Measurements from ENCODE around the gene PSEN1.
"Not testable (repeated sequence)": the region's sequence is repeated elsewhere in the genome, so short reads cannot be mapped to it uniquely, and the experiment has no call there.

Gene PSEN1

DNA sequence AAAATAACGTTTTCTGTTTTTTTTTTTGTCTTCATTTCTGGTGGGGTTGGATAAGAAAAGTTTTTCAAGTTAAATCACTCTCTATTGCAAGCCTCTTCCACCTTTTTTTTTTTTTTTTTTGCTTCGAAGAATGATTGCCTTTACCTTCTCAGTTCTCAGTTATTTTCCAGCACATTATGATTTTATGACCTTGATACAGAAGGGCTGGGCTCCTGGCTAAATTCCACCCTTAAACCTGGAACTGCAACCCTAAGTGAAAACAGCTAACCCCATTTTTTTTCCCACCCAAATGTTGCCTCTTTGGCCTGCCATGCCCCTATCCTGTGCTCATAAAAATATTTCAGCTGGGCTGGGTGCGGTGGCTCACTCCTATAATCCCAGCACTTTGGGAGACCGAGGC lies 31.4 kb downstream of the PSEN1 start:
- DNase-seq (ENCODE audit: low spot score) = no peak

DNA sequence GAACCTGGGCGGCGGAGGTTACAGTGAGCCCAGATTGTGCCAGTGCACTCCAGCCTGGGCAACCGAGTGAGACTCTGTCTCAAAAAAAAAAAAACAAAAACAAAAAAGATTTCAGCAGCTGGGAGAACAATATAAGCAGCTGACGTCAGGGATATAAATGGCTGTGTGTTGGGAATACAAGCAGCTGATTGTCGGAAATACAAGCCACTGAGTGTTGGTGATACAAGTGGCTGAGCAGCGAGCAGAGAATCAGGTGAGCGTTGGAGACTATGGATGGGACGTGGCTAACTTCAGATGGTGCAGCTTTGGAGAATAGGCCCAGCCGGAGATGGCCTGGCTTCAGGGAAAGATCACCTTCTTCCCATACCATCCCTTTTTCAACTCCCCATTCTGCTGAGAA lies 32.0 kb downstream of the PSEN1 start:
- no peak for DNase-seq (ENCODE audit: low spot score)

DNA sequence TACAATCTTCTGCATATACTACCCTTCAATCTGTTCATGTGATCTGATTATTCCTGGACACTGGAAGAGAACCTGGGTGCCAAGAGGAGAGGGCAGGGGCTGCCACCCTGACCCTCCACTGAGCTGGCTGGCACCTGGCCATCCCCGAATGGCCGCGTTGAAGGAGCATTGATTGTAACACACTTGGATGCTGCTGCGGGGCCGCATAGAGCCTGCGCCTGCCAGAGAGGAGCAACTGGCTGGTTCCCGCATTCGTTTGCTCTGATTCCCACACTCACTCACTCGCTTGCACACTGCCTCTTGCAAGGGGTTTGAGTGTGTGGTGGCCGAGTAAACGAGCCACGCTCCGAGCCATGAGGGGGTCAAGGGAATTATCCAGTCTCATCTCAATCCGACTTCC lies 32.4 kb downstream of the PSEN1 start:
- DNase-seq (ENCODE audit: low spot score) = no peak

DNA sequence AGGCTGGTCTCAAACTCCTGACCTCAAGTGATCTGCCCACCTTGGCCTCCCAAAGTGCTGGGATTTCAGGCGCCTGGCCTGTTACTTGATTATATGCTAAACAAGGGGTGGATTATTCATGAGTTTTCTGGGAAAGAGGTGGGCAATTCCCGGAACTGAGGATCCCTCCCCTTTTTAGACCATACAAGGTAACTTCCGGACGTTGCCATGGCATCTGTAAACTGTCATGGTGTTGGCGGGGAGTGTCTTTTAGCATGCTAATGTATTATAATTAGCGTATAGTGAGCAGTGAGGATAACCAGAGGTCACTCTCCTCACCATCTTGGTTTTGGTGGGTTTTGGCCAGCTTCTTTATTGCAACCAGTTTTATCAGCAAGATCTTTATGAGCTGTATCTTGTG lies 33.5 kb downstream of the PSEN1 start:
- DNase-seq (ENCODE audit: low spot score) = not testable (repeated sequence)

DNA sequence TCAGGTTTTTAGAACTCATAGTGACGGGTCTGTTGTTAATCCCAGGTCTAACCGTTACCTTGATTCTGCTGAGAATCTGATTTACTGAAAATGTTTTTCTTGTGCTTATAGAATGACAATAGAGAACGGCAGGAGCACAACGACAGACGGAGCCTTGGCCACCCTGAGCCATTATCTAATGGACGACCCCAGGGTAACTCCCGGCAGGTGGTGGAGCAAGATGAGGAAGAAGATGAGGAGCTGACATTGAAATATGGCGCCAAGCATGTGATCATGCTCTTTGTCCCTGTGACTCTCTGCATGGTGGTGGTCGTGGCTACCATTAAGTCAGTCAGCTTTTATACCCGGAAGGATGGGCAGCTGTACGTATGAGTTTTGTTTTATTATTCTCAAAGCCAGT lies 34.4 kb downstream of the PSEN1 start:
- no peak for DNase-seq (ENCODE audit: low spot score)

DNA sequence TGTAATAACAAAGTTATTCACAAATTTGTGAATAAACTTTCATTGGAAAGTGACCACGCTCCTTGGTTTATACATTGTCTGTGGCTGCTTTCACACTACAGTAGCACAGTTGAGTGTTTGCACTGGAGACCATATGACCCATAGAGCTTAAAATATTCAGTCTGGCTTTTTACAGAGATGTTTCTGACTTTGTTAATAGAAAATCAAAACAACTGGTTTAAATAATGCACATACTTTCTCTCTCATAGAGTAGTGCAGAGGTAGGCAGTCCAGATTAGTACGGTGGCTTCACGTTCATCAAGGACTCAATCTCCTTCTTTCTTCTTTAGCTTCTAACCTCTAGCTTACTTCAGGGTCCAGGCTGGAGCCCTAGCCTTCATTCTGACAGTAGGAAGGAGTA lies 36.2 kb downstream of the PSEN1 start:
- DNase-seq (ENCODE audit: low spot score) = no peak

DNA sequence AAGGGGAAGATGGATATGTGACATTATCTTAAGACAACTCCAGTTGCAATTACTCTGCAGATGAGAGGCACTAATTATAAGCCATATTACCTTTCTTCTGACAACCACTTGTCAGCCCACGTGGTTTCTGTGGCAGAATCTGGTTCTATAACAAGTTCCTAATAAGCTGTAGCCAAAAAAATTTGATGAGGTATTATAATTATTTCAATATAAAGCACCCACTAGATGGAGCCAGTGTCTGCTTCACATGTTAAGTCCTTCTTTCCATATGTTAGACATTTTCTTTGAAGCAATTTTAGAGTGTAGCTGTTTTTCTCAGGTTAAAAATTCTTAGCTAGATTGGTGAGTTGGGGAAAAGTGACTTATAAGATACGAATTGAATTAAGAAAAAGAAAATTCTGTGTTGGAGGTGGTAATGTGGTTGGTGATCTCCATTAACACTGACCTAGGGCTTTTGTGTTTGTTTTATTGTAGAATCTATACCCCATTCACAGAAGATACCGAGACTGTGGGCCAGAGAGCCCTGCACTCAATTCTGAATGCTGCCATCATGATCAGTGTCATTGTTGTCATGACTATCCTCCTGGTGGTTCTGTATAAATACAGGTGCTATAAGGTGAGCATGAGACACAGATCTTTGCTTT lies 36.9 kb downstream of the PSEN1 start:
- peak; percentile 10 for DNase-seq (ENCODE audit: low spot score)

DNA sequence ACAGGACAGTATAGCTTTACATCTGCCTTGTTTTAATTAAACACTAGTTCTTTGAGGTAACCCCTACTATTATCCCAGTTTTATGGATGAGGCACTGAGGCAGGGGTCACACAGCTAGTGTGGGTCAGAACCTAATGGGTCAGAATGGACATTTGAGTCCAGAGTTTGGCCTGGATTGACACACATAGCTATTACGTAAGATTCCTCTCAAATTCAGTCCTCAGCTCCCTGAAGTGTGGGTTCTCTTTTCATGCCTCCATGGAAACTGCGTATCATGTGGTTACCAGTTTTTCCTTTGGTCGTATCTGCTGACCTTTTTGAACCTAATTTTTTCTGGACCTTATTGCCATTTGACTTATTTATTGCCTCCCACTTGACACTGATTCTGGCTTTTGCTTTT lies 40.4 kb downstream of the PSEN1 start:
- DNase-seq (ENCODE audit: low spot score) = no peak

DNA sequence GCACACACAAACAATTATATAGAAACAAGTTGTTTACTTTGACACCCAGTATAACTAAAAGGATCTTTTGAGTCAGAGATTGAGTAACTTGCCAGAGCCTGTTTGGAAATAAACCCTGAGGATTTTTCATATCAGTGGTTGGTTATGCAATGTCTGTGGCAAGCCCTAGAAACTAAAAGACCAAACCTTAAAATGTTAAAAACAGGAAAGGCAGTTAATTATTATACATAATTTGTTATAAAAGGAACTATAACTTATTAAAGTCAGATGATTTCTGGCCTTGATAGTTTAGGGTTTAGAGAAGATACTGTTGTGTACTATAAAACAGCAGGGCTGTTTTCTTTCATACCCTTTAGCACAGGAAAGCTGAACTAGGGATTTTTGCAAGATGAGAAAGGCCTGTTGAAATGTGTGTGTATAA lies 44.1 kb downstream of the PSEN1 start:
- DNase-seq (ENCODE audit: low spot score) = no peak

DNA sequence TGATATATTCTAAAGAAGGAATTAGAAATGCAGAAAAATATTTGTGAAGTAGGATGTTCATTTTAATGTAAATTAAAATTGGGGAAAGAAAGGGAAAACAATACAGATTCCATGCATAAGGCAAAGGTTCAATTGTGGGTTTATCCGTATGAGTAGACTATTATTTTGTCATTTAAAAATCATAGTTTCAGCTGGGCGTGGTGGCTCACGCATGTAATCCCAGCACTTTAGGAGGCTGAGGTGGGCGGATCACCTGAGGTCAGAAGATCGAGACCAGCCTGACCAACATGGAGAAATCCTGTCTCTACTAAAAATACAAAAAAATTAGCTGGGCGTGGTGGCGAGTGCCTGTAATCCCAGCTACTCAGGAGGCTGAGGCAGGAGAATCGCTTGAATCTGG lies 44.7 kb downstream of the PSEN1 start:
- not testable (repeated sequence) for DNase-seq (ENCODE audit: low spot score)

DNA sequence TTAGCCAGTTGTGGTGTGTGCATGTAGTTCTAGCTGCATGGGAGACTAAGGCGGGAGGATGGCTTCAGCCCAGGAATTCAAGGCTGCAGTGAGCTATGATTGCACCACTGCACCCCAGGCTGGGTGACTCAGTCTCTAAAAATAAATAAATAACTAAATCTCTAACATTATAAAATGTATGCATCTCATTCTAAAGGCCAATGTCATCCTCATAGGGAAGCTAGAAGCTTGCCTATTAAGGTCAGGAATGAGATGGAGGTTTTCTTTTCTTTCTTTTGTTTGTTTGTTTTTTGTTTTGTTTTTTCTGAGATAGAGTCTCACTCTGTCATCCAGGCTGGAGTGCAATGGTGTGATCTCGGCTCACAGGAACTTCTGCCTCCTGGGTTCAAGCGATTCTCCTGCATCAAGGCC lies 52.2 kb downstream of the PSEN1 start:
- no peak for DNase-seq (ENCODE audit: low spot score)

DNA sequence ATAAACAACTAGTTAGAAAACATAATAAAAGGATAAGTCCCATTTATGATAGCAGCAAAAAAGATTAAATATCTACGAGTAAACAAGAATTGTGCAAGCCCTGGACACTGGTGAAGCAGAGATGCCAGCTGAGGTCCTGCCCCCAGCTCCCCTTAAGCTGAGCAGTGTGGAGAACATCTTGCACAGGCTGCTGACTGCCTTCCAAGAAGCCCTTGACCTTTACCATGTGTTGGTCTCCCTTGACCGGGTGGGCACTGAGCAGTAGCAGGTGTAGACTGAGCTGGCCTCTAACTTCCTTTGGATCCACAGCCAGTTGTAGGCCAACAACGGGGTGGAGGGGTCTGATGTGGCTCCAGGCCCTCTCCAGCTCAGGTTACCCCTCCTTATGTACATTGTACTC lies 53.3 kb downstream of the PSEN1 start:
- no peak for DNase-seq (ENCODE audit: low spot score)

DNA sequence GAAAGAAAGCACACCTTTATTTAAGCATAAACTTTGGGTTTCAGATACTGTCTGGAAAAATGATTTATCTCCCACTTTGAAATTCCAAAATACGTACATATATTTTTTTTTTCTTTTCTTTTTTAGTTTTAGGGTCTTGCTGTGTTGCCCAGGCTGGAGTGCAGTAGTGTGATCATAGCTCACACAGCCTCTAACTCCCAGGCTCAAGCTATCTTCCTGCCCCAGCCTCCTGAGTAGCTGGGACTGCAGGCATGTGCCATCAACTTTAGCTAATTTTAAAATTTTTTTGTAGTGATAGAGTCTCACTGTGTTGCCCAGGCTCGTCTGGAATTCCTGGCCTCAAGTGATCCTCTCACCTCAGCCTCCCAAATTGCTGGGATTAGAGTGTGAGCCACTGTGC lies 55.1 kb downstream of the PSEN1 start:
- DNase-seq (ENCODE audit: low spot score) = no peak

DNA sequence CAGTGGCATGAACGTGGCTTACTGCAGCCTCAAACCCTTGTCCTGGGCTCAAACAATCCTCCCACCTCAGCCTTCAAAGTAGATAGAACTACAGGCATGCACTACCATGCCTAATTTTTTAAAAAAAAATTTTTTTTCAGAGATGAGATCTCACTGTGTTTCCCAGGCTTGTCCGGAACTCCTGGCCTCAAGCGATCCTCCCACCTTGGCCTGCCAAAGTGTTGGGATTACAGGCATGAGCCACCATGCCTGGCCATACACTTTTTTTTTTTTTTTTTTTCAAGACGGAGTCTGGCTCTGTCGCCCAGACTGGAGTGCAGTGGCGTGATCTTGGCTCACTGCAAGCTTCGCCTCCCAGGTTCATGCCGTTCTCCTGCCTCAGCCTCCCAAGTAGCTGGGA lies 58.0 kb downstream of the PSEN1 start:
- not testable (repeated sequence) for DNase-seq (ENCODE audit: low spot score)

DNA sequence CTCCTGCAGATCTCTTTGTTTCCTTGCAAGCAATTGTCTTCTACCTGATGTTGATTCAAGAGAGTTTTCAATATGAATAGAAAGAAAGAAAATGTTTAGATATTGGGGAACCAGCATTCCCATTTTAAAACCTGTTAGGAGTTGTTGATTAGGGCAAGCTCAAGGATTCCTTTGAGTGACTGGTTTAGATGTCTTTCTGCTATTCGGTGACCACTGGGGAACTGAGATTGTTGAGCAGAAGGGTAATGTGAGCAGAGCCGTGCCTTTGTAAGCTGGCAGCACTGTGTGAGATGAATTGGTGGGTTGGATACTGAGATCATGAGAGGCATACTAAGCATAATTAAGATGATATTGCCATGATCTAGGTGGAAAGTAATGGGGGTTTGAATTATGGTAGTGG lies 61.9 kb downstream of the PSEN1 start:
- DNase-seq (ENCODE audit: low spot score) = no peak

DNA sequence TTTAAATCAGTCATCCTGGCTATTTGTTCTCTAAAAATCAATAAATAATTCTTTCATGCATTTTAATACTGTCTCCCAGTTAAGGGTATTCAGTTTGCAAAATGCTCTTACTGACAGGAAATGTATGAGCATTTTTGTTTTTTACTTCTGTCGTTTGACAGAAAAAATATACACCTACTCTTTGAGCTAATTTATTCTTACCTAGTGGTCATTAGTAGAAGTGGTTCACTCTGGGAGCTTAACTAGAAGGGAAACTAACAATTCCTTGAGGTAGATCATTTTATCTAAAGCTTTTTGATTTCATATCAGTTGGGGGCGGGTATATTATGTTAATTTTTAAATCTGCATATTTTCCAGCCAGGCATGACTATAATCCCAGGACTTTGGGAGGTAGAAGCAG lies 67.2 kb downstream of the PSEN1 start:
- no peak for DNase-seq (ENCODE audit: low spot score)

DNA sequence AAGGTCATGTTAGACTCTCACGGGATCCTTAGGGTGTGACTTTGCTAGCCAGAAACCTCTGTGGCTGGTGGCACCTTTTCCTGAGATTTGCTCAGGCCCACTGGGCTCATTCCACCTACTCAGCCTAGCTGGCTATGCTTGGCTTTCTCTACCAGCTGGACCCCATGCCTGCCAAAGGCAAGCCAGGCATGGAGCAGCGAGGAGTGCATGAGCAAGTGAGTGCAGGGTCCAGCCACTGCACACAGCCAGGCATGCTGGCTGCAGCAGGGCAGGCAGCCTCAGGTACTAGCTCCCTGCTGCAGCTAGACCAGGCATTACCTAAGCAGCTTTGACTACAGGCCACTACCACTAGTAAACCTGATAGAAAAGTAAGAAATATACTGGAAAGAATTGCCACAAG lies 71.3 kb downstream of the PSEN1 start:
- DNase-seq (ENCODE audit: low spot score) = no peak

DNA sequence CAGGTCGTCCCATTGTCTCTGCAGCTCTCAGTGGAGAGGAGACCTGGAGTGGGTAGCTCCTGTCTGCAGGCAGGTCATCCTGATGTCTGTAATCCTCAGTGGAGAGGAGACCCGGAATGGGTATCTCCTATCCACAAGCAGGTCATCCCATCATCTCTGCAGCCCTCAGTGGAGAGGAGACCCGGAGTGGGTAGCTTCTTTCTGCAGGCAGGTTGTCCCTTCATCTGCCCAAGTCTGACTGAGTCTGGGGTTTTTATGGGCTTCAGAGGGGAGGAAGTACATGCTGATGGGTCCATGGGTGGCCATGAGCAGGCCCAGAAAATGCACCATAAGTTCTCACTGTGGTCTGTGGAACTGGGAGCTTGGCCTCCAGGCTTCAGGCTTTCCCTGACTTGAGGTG lies 72.1 kb downstream of the PSEN1 start:
- no peak for DNase-seq (ENCODE audit: low spot score)

DNA sequence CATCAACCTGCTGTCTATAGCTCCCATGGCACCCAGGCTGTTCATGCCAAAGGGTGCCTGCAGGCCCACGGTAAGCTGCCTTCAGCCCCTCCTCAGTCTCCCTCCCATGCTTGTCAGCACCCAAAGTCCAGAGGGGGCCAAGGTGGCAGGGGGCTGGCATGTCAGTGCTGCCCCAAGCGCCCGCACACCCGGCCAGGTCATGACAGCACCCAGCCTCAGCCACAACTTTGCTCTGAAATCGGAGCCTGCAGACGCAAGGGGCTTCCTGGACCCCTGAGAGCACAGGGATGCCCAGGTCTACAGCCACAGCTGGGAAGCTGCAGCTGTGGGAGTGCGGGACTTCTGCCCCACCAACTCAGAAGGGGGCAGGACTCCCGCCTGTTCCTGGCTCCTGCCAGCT lies 72.5 kb downstream of the PSEN1 start:
- no peak for DNase-seq (ENCODE audit: low spot score)

DNA sequence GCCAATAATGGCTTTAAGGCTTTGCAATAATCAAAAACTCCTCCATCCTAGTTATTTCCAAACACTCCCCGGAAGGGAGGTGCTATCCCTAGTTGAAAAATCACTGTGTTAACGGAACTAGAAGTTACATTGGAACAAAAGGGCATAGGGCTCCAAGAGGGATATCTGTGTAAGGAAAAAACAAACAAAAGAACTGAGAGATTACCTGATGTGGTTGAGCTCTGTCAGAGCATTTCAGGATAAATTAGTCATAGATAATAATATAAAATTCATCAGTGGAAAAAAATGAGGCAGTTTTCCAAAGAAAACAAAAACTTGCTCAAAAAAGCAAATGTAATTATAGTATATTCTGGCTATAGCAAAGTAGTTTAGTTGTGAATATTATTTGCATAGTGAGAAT lies 73.6 kb downstream of the PSEN1 start:
- no peak for DNase-seq (ENCODE audit: low spot score)

DNA sequence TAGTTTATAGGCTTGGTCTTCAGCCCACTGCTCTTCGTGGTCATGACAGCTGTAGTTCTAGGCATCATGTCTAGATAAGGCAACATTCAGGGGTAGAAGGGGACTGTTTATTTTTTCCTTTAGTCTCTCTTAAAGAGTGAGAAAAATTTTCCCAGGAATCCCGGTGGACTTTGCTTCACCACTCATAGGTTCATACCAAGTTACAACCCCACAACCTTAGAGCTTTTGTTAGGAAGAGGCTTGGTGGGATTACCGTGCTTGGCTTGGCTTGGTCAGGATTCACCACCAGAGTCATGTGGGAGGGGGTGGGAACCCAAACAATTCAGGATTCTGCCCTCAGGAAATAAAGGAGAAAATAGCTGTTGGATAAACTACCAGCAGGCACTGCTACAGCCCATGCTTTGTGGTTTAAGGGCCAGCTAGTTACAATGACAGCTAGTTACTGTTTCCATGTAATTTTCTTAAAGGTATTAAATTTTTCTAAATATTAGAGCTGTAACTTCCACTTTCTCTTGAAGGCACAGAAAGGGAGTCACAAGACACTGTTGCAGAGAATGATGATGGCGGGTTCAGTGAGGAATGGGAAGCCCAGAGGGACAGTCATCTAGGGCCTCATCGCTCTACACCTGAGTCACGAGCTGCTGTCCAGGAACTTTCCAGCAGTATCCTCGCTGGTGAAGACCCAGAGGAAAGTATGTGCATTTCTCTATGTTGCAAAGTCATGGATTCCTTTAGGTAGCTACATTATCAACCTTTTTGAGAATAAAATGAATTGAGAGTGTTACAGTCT lies 75.1 kb downstream of the PSEN1 start:
- no peak for DNase-seq (ENCODE audit: low spot score)

DNA sequence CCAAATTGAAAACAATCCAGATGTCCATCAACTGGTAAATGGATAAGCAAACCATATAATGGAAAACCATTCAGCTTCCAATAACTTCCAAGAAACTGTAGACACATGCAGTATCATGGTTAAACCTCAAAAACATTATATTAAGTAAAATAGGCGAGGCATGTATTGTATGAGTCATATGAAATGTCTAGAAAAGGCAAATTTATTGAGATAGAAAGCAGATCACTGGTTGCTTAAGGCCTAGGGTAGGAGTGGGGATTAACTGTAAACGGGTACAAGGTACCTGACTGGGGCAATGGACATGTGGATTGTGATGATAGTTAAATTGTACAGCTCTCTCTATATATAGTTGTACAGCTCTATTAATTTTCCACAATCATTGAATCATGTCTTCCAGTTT lies 79.7 kb downstream of the PSEN1 start:
- DNase-seq (ENCODE audit: low spot score) = no peak

DNA sequence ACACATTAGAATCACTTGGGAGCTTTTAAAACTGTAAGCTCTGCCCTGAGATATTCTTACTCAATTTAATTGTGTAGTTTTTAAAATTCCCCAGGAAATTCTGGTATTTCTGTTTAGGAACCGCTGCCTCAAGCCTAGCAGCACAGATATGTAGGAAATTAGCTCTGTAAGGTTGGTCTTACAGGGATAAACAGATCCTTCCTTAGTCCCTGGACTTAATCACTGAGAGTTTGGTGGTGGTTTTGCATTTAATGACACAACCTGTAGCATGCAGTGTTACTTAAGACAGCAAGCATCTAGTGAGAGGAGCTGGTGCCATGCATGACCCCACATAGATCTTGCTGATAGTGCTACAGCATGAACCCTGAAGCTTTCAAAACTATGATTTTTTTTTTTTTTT lies 81.1 kb downstream of the PSEN1 start:
- no peak for DNase-seq (ENCODE audit: low spot score)

DNA sequence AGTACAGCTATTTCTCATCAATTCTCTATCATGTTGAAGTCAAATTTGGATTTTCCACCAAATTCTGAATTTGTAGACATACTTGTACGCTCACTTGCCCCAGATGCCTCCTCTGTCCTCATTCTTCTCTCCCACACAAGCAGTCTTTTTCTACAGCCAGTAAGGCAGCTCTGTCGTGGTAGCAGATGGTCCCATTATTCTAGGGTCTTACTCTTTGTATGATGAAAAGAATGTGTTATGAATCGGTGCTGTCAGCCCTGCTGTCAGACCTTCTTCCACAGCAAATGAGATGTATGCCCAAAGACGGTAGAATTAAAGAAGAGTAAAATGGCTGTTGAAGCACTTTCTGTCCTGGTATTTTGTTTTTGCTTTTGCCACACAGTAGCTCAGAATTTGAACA lies 83.8 kb downstream of the PSEN1 start:
- DNase-seq (ENCODE audit: low spot score) = no peak
